ENCODE data around the gene PIK3R6. TPM values are rescaled to one million over a fixed set of nuclear protein-coding genes. Genes with fewer than 3 reads are reported as not detected.

PIK3R6 gene
- total RNA-seq, 1 donor from 2014 or later = 2.5 TPM

DNA sequence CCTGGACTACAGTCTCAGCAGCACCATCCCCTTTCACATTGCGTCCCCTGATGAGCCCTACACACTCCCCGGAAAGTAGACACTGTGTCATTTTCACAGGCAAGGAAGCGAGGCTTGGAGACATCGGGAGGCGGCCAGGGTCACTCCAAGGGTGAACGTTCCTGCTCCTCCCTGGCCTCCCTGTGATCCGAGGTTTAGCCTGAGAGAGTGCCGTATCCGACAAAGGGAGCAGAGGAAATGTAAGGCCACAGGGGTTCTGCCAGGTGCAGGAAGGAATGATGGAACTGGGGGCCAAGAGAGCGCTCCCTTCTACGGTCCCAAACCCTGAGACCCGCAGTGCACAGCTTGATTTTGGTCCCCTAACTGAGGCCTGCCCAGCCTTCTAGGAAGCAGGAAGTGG lies 8.0 kb upstream of the PIK3R6 start:
- Histone ChIP-seq H3K27me3 (ENCODE audit: low read depth) (peaks cover 14% of the 10 kb centered on the region), H3K27ac (no peak overlapping the region), H3K4me1 (peaks cover 5% of the 10 kb centered on the region), H3K4me3 (no peak overlapping the region), H3K36me3 (peaks cover 7% of the 10 kb centered on the region), H3K9me3 (no peaks in the 10 kb centered on the region)
- TF ChIP-seq, protein P1, sequence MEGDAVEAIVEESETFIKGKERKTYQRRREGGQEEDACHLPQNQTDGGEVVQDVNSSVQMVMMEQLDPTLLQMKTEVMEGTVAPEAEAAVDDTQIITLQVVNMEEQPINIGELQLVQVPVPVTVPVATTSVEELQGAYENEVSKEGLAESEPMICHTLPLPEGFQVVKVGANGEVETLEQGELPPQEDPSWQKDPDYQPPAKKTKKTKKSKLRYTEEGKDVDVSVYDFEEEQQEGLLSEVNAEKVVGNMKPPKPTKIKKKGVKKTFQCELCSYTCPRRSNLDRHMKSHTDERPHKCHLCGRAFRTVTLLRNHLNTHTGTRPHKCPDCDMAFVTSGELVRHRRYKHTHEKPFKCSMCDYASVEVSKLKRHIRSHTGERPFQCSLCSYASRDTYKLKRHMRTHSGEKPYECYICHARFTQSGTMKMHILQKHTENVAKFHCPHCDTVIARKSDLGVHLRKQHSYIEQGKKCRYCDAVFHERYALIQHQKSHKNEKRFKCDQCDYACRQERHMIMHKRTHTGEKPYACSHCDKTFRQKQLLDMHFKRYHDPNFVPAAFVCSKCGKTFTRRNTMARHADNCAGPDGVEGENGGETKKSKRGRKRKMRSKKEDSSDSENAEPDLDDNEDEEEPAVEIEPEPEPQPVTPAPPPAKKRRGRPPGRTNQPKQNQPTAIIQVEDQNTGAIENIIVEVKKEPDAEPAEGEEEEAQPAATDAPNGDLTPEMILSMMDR (IDR thresholded peaks at IDR 0.05) = no peak
- no peak for ATAC-seq
- DNase-seq = no peak
- intact Hi-C loops (cut with DNase I) = no loop called here

DNA sequence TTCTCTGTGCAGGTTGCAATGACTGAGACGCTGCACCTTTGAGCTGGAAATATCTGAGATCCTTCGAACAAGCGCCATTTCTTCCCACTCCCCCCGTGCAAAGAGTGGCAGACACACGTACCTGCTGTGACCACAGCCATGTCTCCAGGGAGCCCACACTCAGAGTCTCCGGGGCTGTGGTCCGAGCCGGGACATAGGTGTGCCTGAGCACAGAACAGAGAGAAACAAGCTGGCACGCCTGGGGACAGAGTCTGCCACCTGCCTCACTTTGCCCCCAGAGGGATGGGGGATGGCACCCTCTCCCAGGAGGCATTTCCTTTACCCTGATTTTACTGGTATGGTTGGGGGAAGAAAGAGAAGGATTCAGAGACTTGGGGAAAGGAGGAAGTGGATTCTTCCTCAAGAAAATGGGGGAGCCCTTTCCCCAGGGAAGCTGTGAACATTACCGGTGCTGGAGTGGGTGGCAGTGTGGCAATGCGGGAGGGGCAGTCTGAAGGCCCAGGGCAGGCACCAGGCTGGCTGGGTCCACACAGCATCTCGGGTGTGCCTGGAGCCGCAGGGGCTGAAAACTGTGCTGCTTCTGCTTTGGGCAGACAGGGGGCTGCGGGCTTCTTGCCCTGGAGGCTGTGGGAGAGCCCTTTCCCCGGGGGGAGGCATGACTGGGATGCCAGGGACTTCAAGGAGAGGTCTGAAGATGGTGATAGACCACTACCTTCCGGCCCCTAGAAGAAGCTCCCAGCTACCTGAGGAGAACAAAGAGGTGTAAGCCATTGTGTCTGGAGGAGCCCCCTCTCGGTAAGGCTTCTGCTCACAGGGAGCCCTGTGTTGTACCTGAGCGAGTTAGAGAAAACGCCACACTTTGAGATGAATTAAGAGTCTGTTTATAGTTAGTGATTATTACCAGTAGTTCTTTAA lies 6.6 kb upstream of the PIK3R6 start:
- H3K36me3 ChIP-seq = no peaks in the 10 kb centered on the region
- H3K27me3 ChIP-seq (ENCODE audit: low read depth) = peaks cover 14% of the 10 kb centered on the region
- ATAC-seq (no peak), DNase-seq (no peak)
- H3K4me1 ChIP-seq = peaks cover 5% of the 10 kb centered on the region
- no peak overlapping the region for H3K4me3 ChIP-seq
- H3K9me3 ChIP-seq = no peaks in the 10 kb centered on the region
- intact Hi-C loops (cut with DNase I) = no loop called here
- H3K27ac ChIP-seq = no peak overlapping the region
- TF ChIP-seq, protein P1 (IDR thresholded peaks at IDR 0.05) = no peak

DNA sequence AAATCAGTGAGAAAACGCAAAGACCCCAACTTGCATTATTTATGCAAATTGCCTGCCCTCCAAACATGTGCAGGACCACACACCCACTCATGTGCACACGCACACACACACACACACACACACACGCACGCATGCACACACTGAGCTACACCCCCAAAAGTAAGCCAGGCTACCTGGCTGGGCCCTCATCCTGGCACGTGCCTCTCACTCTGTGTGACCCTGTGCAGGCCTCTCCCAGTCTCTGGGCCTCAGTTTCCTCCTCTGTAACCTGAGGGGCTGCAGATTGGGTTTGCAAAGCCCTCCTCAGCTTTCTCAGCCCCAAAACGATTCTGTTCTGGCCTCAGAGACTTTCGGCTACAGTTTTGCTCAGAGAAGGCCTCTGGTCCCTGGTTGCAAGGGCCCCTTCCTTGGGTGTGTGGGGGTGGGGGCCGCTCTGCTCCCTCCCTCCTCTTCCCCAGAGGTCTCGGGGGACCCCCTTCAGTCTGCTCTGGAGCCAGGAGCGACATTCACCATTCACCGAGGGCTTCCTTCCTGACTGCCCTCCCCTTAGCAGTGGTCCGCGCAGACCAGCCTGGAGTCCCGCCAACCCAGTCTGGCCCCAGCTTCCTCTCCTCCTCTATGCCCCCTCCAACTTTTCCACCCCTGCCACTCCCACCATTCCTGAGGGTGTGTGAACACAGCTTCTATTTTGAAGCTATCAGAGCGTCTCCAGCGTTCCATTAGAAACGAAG lies 5.4 kb upstream of the PIK3R6 start:
- H3K36me3 ChIP-seq = no peaks in the 10 kb centered on the region
- intact Hi-C loops (cut with DNase I) = no loop called here
- DNase-seq (no peak), ATAC-seq (peak in 1 of 2 donors; percentile 19)
- peaks cover 14% of the 10 kb centered on the region for H3K27me3 ChIP-seq (ENCODE audit: low read depth)
- no peaks in the 10 kb centered on the region for H3K9me3 ChIP-seq
- TF ChIP-seq, protein P1 (IDR thresholded peaks at IDR 0.05) = no peak
- no peak overlapping the region for H3K27ac ChIP-seq
- peaks cover 5% of the 10 kb centered on the region for H3K4me1 ChIP-seq
- no peak overlapping the region for H3K4me3 ChIP-seq

DNA sequence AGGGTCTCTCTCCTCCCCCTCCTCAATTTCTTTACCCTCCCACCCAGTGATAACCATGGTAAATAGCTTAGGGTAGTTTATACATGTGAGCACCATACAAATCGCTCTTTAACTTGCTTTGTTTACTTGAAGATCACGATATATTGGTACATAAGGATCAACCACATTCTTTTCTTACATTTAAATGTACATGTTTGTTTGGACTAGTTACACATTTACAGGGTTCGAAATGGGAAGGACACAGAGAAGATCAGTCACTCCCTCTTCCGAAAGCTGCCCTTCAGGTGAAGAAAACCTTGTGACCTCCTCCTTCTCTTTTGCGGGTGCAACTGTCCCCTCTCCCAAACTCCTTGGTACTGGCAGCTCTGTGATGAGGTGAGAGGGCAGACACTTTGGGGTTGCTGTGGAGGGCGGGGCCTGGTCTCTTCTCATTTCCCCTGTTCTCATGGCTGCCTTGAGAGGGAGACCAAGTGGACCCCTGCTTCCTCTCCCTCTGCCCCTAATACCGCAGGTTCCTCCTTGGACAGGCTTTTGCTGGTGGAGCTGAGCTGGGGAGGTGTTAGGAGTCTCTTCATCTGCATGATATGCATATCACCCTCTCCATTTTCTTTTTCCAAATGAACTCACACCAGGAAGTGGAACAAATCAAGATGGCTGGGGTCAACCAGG lies 4.7 kb upstream of the PIK3R6 start:
- peak in 1 of 2 donors; percentile 21 for ATAC-seq
- Histone ChIP-seq H3K36me3 (no peaks in the 10 kb centered on the region), H3K27me3 (ENCODE audit: low read depth) (peaks cover 14% of the 10 kb centered on the region), H3K27ac (no peak overlapping the region), H3K4me1 (peaks cover 5% of the 10 kb centered on the region), H3K9me3 (no peaks in the 10 kb centered on the region), H3K4me3 (no peak overlapping the region)
- intact Hi-C loops (cut with DNase I) = no loop called here
- TF ChIP-seq, protein P1 (IDR thresholded peaks at IDR 0.05) = no peak
- no peak for DNase-seq

DNA sequence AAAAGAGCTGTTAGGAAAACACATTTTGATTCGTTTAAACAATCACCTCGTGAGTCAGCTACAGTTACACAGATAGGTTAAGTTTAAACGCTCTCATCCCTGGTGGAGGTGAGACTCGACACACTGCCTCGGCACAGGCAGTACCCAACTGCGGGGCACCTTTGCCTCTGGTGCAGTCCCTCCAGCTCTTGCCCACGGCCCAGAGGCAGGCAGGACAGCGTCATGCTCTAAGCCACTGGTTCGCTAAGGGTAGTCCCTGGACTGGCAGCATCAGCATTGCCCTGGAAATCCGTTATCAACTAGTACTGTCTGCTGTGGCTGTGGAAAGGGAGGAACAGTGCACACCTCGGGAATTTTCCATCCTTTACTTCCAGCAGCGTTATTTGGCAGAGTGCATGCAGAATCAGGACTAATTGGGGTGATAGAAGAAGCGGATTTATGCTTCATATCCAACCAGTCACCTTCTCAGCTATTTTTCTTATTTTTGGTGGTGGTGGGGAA lies 3.7 kb upstream of the PIK3R6 start:
- peaks cover 14% of the 10 kb centered on the region for H3K27me3 ChIP-seq (ENCODE audit: low read depth)
- no peak overlapping the region for H3K4me3 ChIP-seq
- intact Hi-C loops (cut with DNase I) = no loop called here
- TF ChIP-seq, protein P1 (IDR thresholded peaks at IDR 0.05) = no peak
- DNase-seq (no peak), ATAC-seq (no peak)
- H3K36me3 ChIP-seq = no peaks in the 10 kb centered on the region
- peaks cover 5% of the 10 kb centered on the region for H3K4me1 ChIP-seq
- no peaks in the 10 kb centered on the region for H3K9me3 ChIP-seq
- no peak overlapping the region for H3K27ac ChIP-seq

Measured in lower lobe of right lung (tissue), 2 donors.